A673 (cell line): ENCODE results near the gene LTB4R. TPM values are rescaled to one million over a fixed set of nuclear protein-coding genes. Genes with fewer than 3 reads are reported as not detected.

Experiments
- BruUV-seq: library from RNA; stranded (reverse); fragments of 400-500 nt; replicated peaks from 2 replicates; lab custom pipeline; 2021; lab: Mats Ljungman, UMichigan
- CTCF ChIA-PET: fragments of 300-600 bp; sonication (Branson Sonifier 250); formaldehyde crosslinking; loops from one replicate; lab custom pipeline; 2022; ENCODE audit warnings: antibody characterized with exemption; lab: Charles Lee
- POLR2A ChIA-PET: fragments of 300-600 bp; sonication (Branson Sonifier 250); formaldehyde crosslinking; loops from one replicate; lab custom pipeline; 2022; ENCODE audit warnings: antibody characterized with exemption; ENCODE audit not compliant: low non-redundant PET; lab: Charles Lee
- DNase-seq: peaks from one replicate; pipeline ENCODE4 v3.0.0-alpha.2; 2015; ENCODE audit warnings: low spot score
- H3K27ac ChIP-seq: fragments of 200-600 bp; sonication (generic); 2 replicates; pipeline ENCODE4 v1.5.1; 2016; ENCODE audit warnings: mixed run types, low read depth, mild to moderate bottlenecking, mixed read lengths, antibody characterized with exemption, low read length; ENCODE audit not compliant: poor library complexity, severe bottlenecking
- H3K27me3 ChIP-seq: fragments of 200-600 bp; sonication (generic); replicated peaks from 2 replicates; pipeline ENCODE4 v1.6.1; 2017; ENCODE audit warnings: mixed run types, low read depth, mild to moderate bottlenecking, mixed read lengths, antibody characterized with exemption, low read length; ENCODE audit not compliant: insufficient read depth, poor library complexity
- H3K36me3 ChIP-seq: fragments of 200-600 bp; sonication (generic); 2 replicates; pipeline ENCODE4 v1.6.1; 2016; ENCODE audit warnings: mixed run types, mild to moderate bottlenecking, mixed read lengths, antibody characterized with exemption, low read length; ENCODE audit not compliant: insufficient read depth, poor library complexity, severe bottlenecking
- H3K4me1 ChIP-seq: fragments of 200-600 bp; sonication (generic); 2 replicates; pipeline ENCODE4 v1.6.1; 2017; ENCODE audit warnings: mixed run types, mild to moderate bottlenecking, mixed read lengths, antibody characterized with exemption, low read length; ENCODE audit not compliant: insufficient read depth, poor library complexity, severe bottlenecking
- H3K4me3 ChIP-seq: fragments of 200-600 bp; sonication (generic); 2 replicates; pipeline ENCODE4 v1.5.1; 2016; ENCODE audit warnings: low read depth, mixed run types, mild to moderate bottlenecking, mixed read lengths, low read length; ENCODE audit not compliant: poor library complexity, severe bottlenecking
- H3K9me3 ChIP-seq: fragments of 200-600 bp; sonication (generic); 2 replicates; pipeline ENCODE4 v1.6.1; 2016; ENCODE audit warnings: mixed run types, low read depth, mild to moderate bottlenecking, mixed read lengths, antibody characterized with exemption, low read length; ENCODE audit not compliant: poor library complexity, severe bottlenecking
- EZH2 ChIP-seq: fragments of 200-600 bp; sonication (generic); IDR thresholded peaks from 2 replicates; pipeline ENCODE4 v1.6.1; 2017; ENCODE audit warnings: borderline replicate concordance, low read depth, mild to moderate bottlenecking, mixed read lengths, antibody characterized with exemption, low read length; ENCODE audit not compliant: poor library complexity, severe bottlenecking
- intact Hi-C: fragments of 100-400 bp; cut with micrococcal nuclease; formaldehyde crosslinking; loops from one replicate; pipeline ENCODE4 v1.10.0; 2022; ENCODE audit not compliant: unreplicated experiment
- total RNA-seq: library from RNA; stranded (reverse); gene quantifications from 2 replicates; pipeline ENCODE4 v1.2.3, GENCODE V29; 2021
- TF ChIP-seq, protein P1 (sequence below): fragments of 300-800, 200-600 bp; sonication (generic); conservative IDR thresholded peaks from 2 replicates; pipeline ENCODE4 v1.5.1; 2017; ENCODE audit warnings: low read depth, mild to moderate bottlenecking, antibody characterized with exemption, low read length, moderate library complexity, mixed read lengths

LTB4R gene
- total RNA-seq, 1 experiment from 2014 or later, result 6.6 TPM

- no peak within 1 kb of the TSS for H3K4me3 ChIP-seq
- H3K36me3 ChIP-seq, result no peaks in the 10 kb centered on the region
- intact Hi-C loops, result no loop called here
- ChIA-PET CTCF (no interaction called here), POLR2A (interaction anchor here (0.8 kb wide), 1 partner anchor 8 kb away, joined by 5 read pairs; no protein-coding TSS in a partner anchor)
- H3K27ac ChIP-seq, result no peak within 1 kb of the TSS
- no peaks in the 10 kb centered on the region for H3K4me1 ChIP-seq
- no peak for TF ChIP-seq EZH2
- TF ChIP-seq, protein P1, sequence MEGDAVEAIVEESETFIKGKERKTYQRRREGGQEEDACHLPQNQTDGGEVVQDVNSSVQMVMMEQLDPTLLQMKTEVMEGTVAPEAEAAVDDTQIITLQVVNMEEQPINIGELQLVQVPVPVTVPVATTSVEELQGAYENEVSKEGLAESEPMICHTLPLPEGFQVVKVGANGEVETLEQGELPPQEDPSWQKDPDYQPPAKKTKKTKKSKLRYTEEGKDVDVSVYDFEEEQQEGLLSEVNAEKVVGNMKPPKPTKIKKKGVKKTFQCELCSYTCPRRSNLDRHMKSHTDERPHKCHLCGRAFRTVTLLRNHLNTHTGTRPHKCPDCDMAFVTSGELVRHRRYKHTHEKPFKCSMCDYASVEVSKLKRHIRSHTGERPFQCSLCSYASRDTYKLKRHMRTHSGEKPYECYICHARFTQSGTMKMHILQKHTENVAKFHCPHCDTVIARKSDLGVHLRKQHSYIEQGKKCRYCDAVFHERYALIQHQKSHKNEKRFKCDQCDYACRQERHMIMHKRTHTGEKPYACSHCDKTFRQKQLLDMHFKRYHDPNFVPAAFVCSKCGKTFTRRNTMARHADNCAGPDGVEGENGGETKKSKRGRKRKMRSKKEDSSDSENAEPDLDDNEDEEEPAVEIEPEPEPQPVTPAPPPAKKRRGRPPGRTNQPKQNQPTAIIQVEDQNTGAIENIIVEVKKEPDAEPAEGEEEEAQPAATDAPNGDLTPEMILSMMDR, result no peak
- no peak for DNase-seq
- no TSS peak for BruUV-seq
- H3K9me3 ChIP-seq, result no peaks in the 10 kb centered on the region
- no peaks in the 10 kb centered on the region for H3K27me3 ChIP-seq
These were observed 48.2 kb upstream of the LTB4R start, which contains the start of gene TGM1 for GRCh38 chr14:24262821-24263733. TSS of gene TGM1 (minus strand) at chr14:24263177. CDS start at chr14:24262352, 825 bp downstream.

DNA sequence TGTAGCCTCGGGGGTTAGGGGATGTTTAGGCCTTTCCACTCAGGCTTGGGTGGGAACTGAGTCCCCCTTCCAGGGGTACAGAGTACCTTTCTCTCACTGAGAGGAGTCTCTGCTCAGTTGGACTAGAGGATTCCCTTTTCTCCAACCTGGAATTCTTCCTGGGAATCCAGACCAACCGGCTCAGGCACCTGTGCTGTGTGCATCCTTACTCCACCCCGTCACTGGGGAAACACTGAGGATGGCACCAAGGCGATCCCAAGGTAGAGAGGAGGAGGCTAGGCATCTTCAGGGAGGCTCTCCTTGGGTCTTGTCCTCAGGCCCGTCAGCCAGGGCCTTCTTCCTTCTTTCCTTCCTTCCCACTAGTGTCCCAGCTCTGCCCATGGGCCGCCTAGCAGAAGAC, 47.5 kb upstream of the LTB4R start:
- no peaks in the 10 kb centered on the region for H3K27me3 ChIP-seq
- TF ChIP-seq EZH2, result no peak
- TF ChIP-seq, protein P1, result no peak
- no peaks in the 10 kb centered on the region for H3K4me1 ChIP-seq
- BruUV-seq, result no TSS peak
- no peak overlapping the region for H3K4me3 ChIP-seq
- ChIA-PET POLR2A (no interaction called here), CTCF (no interaction called here)
- H3K36me3 ChIP-seq, result no peaks in the 10 kb centered on the region
- intact Hi-C loops, result no loop called here
- DNase-seq, result no peak
- no peaks in the 10 kb centered on the region for H3K9me3 ChIP-seq
- no peak overlapping the region for H3K27ac ChIP-seq

DNA sequence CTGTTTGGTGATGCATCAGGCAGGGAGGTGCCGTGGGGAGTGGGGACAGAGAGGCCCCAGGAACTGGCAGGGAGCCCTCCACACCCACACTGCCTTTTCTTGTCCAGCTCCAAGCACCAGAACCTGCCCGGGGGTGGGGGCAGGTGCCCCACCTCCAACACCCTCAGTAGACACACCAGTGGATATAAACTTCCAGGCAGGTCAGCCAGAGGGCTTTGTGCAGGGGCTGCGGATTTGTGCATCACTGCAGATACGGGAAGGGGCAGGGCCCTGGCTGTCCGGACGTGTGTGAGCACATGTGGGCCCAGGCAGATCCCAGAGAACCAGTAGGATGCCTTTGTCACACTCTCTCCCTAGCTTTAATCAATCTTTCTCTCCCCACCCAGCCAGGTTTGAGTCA, 47.0 kb upstream of the LTB4R start:
- POLR2A ChIA-PET, result no interaction called here
- CTCF ChIA-PET, result no interaction called here
- no TSS peak for BruUV-seq
- no peaks in the 10 kb centered on the region for H3K27me3 ChIP-seq
- H3K27ac ChIP-seq, result no peak overlapping the region
- H3K4me3 ChIP-seq, result no peak overlapping the region
- no peaks in the 10 kb centered on the region for H3K36me3 ChIP-seq
- H3K4me1 ChIP-seq, result no peaks in the 10 kb centered on the region
- no peaks in the 10 kb centered on the region for H3K9me3 ChIP-seq
- TF ChIP-seq EZH2, result no peak
- TF ChIP-seq, protein P1, result no peak
- DNase-seq, result no peak
- intact Hi-C loops, result no loop called here
